HG03064 (cell line): ENCODE results near the gene KCNK5.

Experiments used
- ATAC-seq: cut with Tn5 transposase; IDR thresholded peaks from one replicate; pipeline ENCODE4 v1.9.1; 2021; ENCODE audit warnings: low read depth; ENCODE audit not compliant: unreplicated experiment

The KCNK5 gene

GRCh38 chr6:39243809-39244208, 14.5 kb upstream of the KCNK5 start:
- ATAC-seq, result no peak

DNA sequence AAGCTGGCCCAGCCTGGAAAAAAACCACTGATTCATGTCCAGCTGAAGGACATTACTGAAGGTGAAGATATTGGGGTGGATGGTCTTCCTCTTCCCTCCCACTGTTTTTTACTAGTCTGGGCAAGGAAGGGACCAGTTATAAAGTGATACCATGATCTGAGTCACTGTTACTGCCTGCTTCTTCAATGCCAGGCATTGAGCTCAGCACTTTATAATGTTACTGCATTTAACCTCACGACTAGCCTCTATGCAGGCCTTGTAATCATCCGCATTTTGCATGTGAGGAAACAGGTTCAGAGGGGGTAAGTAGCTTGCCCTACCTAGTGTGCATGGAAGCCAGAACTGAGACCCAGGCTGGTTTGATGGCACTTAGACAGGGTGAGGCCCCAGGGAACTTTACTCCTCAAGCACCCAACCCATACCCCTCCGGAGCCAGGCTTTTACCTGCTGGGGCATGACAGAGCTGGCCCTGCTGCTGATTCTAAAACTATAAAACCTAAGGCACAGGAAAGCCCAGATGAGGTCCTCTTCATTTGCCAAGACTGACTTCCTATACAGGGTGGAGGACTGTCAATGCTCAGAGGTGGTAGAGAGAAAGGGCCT, 11.0 kb upstream of the KCNK5 start:
- ATAC-seq, result no peak

DNA sequence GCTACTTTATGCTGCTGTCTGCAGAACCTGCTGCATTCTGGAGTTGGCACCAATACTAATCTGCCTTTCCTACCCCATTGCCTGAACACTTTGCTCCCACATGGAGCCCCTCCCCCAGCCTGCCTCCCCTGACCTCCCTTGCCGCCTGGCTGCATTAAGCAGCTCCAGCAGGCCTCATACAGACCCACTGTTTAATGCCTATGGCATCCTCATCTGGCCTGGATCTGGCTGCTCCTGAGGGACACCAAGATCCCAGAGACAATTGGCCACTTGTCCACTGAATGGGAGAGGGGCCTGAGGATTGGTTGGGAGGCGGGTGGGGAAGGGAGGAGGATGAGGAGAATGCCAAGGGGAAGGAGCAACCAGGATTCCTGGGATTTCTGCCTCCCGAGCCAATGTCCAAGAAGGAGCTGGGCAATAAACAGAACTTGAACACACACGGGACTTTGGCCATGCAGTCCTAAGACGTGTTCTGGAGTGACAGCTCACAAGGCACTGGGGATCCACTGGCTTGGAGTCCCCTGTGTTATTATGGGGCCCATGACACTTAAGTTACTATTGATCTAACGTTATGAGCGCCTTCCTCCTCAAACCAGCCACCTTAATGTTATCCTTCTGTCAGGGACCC, 10.4 kb upstream of the KCNK5 start:
- no peak for ATAC-seq

GRCh38 chr6:39236742-39237141, 7.5 kb upstream of the KCNK5 start:
- ATAC-seq, result no peak

DNA sequence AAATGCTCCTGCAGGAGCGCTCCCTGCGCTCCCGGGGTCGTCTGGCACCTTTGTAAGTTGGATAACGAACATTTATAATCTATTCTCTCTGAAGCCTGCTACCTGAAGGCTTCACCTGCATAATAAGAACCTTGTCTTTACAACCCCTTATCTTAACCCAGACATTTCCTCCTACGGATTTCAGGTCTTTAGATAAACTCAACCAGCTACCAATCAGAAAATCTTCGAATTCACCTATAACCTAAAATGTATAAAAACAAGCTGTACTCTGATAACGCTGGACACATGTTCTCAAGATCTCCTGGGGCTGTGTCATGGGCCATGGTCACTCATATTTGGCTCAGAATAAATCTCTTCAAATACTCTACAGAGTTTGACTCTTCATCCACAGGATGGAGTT, 4.1 kb upstream of the KCNK5 start:
- no peak for ATAC-seq

- ATAC-seq, result no peak
Observed at GRCh38 chr6:39231521-39232243, 2.4 kb upstream of the KCNK5 start.

DNA sequence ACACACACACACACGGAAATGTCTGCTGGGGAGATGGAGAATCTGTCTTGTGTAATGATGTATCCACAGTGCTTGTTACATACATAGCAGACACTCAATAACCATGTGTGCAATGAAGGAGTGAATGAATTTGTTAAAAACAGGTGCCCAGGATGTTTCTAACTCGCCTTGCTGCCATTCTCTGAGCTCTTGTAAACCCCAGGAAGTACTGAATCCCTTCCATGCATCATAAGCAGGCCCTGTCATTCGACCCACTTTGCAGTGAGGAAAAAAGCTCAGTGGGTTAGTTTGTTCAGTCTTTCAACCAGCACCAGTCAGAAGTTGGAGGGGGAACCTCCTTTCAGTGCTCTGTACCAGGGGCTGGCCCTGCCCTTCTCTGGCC, 1.4 kb upstream of the KCNK5 start:
- ATAC-seq, result no peak

DNA sequence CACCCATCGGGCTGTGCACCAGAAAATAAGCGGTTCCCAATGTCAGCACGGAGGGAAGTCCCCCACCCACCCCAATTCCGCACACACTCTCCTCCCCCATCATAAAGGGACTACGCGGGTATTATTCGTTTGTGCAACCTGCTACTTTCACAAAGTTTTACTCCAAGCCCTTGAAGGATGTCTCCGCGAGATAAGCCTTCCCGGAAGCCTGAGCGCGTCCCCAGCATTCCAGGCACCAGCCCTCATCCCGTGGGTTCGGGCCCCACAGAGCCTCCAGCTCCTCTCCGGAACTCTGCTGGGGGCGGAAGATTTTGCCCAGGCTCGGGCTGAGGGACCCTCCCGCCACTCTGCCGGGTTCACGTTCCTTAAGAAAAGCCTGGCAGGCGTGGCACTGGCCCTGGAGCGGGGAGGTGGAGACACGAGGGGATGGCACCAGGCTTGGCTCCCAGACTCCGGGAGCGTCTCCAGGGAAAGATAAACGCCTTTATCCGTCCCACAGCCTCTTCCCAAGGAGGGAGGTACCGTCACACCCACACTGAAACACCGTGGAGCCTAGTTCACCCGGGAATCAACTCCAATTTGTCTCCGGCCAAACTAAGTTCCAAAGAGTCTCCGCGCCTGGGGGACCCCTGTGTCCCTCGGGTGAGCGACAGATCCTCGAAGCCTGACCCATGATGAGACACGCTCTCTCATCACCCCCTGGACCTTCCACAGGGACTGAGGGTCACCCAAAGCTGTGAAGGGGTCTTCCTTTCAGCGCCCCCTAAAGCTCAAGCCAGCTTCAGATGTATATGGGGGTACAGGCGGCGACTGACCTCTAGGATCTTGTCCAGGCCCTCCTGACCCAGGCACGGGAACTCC, 934 bp downstream of the KCNK5 start:
- no peak for ATAC-seq

DNA sequence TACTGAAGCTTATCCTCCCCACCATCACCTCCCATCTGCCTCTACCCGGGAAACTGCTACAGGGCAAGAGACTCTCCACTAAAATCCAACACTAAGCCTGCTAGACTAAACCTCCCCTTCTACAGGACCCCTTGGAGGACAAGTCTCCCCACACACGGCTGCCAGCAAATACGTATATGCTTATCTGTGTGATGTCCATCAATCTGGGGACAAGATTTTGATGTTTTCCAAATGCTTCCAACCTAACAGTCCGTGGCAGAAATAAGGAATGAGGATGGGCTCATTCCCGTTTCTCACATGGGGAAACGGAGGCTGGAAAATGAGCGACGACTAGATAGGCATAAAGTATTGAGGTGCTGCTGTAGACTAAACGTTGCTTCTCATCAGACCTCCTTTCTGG, 1.8 kb downstream of the KCNK5 start:
- ATAC-seq, result no peak

DNA sequence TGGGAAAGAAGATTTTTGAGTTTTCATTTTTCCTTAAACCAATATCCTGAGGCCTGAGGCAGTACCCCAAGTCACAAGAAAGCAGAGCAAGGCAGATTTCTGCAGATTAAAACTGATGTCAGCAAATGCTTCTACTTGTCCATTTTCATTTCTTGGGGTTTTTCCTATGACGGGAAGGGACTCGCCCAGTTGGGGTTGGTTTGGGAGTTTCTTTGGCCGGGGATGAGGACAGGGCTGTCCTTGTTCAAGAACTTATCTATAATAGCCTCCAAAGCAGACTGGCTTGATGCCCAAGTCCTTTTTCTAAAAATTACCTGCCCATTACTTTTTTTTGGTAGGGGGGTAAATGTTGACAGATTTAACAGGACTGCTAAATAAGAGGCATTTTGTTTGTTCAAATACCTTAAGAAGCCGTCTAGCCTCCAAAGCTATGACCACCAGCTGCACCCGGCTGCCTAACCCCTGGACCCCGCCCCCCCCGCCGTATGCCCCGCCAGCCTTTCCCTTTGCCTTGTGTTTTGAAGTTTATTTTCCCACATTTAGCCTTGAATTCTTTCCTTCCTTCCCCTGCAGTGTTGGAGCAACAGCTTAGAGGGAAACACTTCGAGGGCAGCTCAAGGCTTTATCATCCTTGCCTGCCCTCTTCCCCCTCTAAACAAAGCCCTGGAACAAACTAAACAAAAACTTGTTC, 2.5 kb downstream of the KCNK5 start:
- no peak for ATAC-seq

- ATAC-seq, result no peak
Observed at GRCh38 chr6:39225946-39226437, 3.3 kb downstream of the KCNK5 start.

- no peak for ATAC-seq
Observed at GRCh38 chr6:39225543-39225942, 3.7 kb downstream of the KCNK5 start.

GRCh38 chr6:39224523-39225182, 4.6 kb downstream of the KCNK5 start:
- no peak for ATAC-seq

- no peak for ATAC-seq
Observed at GRCh38 chr6:39224011-39224410, 5.3 kb downstream of the KCNK5 start.

DNA sequence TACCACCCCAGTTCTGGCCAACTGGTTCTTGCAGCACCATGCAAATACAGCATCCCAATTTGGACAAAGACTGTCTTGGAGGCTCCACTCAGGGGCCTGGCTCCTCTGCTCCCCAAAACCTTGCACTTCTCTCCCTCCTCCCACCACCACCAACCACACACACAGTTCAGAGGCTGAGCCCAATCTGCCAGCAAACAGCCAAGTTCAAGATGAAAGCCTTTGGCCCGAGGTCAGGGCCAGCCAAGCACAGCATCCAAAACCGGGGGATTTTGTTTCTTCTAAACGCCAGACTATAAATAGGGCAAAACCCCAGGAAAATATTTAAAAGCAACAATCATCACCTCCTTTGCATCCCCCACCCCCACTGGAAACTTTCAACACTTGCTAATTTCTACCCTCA, 5.7 kb downstream of the KCNK5 start:
- no peak for ATAC-seq

- ATAC-seq, result no peak
Observed at GRCh38 chr6:39223061-39223460, 6.2 kb downstream of the KCNK5 start.

DNA sequence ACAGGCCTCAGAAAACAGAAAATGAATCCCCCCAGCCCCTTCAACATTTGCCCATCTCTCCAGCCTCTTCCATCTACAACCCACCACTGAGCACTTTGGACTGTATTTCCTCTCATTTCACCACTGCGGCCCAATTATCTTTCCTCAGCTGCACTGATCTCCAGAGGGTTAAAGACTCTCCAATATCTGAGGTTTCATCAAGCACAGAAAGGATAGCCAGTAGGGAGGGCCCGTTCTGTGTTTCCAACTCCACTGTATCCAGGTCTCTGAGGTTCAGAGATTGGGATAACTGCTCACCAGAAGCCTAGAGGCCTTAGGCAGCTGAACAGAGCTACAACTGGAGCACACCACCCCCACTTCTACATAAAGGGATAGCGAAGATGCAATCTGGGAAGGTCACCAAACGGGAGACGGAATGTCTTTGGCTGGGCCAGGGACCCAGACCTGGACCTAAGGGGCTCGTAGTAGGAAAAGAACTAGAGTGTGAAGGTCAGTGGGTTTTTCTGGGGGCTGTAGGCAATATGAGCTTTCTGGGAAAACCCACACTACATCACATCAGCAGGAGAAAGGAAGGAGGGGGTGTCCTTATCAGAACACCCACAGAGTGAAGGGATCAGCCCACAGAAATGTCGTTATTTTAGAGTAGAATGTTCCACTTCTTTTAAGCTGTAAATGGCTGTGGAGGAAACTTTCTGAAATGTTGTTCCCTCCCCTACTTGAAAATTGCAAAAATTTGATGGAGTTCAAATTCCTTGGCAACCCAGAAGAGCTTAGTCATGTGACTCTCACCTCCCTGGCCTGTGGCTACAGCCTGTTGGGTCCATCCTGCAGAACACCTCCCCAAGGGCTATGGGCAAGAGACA, 7.3 kb downstream of the KCNK5 start:
- no peak for ATAC-seq

DNA sequence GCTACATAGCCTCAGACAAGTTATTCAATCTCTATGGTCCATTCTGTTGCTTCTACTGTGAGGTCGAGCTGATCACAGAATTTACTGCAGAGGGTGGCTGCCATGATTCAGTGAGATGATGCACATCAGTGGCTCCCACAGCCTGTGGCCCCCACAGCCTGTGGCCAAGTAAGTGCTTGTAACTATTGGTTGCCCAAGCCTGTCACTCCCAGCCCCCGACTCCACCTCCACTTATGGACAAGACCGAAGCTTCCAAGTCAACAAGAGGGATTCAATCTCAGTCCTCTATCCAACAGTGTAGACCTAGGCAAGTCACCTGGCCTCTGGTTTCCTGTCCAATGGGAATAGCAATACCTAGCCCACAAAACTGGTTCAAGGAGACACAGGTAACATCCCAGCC, 8.2 kb downstream of the KCNK5 start:
- no peak for ATAC-seq
